Activated CD4-positive, alpha-beta T cell treated with anti-CD3 and anti-CD28 coated beads for 4 hours (primary cell): ENCODE measurements around the gene PDZRN3.

Source experiments
- DNase-seq, 2 donors: peaks; one replicate each; pipeline ENCODE4 v3.0.0-alpha.2; 2020

Gene PDZRN3

DNA sequence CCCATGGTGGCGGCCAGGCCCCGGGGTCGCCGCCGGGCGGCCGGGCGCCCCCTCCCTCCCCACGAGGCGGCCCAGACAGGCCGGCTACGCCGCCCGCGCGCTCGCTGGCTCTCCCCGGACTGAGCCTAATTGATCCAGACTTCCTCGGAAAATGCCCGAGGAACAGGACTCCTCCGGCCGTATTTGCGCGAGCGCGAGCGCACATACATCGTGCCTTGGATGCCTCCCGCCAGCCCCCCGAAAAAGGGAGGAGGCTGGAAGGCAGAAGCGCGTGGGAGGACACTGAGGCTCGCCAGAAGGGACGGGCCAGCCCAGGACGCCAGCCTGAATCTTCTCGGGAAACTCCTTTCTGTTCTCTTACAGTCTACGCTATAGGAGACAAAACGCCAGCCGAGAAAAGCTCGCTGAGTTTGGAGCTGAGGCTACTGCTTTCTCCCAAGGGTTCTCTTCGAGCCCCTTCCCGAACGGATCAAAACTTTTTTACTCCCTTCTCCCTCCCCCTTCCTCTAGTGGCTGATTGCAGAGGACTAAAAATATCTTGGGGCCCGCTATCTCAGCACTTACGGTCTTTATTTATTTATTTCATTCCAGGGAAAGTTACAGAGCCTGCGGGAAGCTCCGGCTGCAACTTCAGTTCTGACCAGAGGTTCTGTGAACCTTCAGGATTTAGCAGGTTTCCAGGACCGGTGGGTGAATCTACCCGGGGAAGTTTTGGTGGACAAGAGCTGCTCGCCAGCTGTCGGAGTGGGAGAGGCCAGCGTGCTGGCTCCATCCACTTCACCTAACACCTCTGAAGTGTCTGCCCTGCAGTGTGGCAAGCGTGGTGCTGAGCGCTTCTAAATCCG, at the start of gene PDZRN3:
PDZRN3 (minus strand) TSS at position 121 of the 845 bp plus-strand sequence.
- DNase-seq: no peak

GRCh38 chr3:73674280-73674679, 49.5 kb upstream of the PDZRN3 start:
- DNase-seq: no peak

GRCh38 chr3:73669260-73669659, 44.5 kb upstream of the PDZRN3 start:
- no peak for DNase-seq

GRCh38 chr3:73668391-73668790, 43.6 kb upstream of the PDZRN3 start:
- DNase-seq: no peak

- no peak for DNase-seq
These were observed 43.1 kb upstream of the PDZRN3 start for GRCh38 chr3:73667889-73668288.

GRCh38 chr3:73665286-73665685, 40.5 kb upstream of the PDZRN3 start:
- DNase-seq: no peak

- no peak for DNase-seq
These were observed 39.6 kb upstream of the PDZRN3 start for GRCh38 chr3:73664389-73664788.

GRCh38 chr3:73663495-73663894, 38.8 kb upstream of the PDZRN3 start:
- DNase-seq: no peak

DNA sequence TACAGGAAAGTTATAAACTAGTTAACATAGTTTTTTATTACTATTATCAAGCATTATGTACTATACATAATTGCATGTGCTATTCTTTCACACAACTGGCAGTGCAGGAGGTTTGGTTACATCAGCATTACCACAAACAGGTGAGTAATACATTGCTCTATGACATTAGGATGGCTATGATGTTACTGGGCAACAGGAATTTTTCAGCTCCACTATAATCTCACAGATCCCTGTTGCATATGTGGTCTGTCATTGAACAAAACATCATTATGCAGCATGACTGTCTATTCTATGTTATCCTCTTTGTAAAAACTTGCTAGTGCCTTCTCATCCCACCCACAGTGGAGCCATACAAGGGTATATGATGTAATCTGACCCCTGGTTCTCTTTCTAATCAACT, 36.5 kb upstream of the PDZRN3 start:
- DNase-seq: no peak

- DNase-seq: no peak
These were observed 33.5 kb upstream of the PDZRN3 start for GRCh38 chr3:73658227-73658626.

- DNase-seq: no peak
These were observed 32.4 kb upstream of the PDZRN3 start for GRCh38 chr3:73657186-73657585.

DNA sequence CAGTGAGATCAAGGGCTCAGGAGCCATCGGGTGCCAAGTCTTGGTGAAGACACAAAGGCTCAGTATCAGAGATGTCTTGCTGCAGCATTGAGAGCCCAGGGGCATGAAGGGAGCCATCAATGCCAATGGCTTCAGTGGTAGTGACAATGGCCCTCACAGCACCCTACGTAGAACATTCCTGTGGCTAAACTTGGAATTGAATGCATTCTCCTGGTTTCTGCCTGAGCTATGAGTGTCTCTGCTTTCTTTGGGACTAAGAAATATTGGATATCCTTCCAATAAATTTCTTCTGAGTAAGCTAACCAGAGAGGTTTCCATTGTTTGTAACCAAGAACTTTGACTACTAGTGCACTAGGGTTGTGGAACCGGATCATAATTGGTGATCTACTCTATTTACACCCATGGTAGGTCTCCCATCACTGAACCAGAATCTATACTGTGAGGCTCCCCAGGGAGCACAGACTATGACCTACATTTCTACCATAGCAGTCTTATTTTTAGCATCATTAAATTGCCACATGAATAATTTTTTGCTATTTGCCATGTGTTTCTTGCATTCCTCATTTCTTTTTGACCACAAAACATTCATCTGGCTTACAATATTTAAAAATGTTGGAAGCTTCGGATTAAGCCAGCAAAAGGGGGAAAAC, 31.6 kb upstream of the PDZRN3 start:
- DNase-seq: no peak

GRCh38 chr3:73655197-73655596, 30.5 kb upstream of the PDZRN3 start:
- no peak for DNase-seq

DNA sequence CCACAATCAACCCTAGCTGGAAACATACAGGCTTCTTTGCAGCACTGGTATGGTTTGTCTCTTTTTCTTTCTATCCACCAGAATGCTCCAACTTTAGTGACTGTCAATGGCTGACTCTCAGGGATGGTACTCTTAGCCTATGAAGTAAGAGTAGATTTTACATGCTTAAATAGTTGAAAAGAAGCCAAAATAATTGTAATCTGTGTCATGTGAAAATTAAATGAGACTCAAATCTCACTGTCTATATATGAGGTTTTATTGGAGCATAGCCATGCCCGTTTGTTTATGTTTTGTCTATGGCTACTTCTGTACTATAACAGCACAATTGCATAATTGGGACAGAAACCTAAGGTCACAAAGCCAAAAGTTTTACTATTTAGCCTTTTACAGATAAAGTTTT, 29.1 kb upstream of the PDZRN3 start:
- no peak for DNase-seq

DNA sequence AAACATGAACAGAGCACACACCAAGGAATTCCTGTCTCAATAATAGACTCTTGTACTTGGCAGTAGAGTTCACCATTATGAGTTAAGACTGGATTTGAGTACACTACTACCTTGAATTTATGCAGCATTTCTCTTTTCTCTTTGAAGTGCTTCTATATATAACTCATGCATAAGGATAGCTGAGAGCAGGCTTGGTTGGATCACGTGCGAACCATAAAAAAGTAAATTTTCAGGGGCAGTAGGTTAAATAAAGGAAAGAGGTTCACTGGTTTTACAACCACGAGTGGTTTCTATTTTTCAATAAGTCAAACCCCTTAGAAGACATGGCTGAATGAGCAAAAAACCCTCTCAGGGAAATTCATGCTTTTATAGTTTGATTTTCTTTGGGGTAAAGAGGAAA, 28.6 kb upstream of the PDZRN3 start:
- DNase-seq: no peak

DNA sequence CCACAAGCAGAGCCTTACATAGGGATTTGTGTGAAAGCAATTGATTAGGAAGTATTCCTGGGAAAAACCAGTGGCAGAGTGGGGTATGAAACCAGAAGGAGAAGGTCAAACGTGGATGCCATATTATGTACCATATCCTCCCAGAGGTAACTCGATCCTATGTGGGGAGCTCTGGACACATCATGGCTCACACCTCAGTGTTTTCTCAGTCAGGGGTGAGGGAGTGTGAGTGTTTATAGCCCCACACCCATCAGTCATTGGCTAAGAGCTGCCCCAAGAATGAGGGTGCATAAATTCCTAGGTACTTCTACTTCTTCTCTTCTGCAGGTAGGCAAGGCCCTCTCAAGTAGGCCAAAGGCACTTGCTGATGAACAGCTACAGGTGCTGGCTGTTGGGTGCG, 28.2 kb upstream of the PDZRN3 start:
- no peak for DNase-seq

- DNase-seq: no peak
These were observed 12.3 kb upstream of the PDZRN3 start for GRCh38 chr3:73637042-73637441.

GRCh38 chr3:73635254-73635653, 10.5 kb upstream of the PDZRN3 start:
- DNase-seq: no peak

GRCh38 chr3:73633916-73634344, 9.2 kb upstream of the PDZRN3 start:
- no peak for DNase-seq

DNA sequence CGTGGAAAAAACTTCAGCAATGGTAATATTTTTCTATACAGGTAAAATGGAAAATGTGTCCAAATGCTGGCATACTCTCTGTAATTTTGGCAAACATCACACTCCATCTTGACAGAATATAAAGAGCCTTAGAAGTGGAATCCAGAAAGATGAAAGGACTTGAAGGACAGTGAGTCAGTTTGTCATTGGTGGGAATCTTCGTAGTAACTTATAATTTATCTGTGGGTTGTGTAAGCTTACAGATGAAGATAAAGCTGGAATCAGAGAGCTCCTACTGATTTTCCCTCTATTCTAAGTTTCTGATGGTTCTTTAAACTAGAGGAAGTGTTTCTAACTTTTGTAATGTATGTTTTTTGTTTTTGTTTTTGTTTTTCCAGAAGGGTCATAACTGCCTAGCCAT, 8.7 kb upstream of the PDZRN3 start:
- no peak for DNase-seq

DNA sequence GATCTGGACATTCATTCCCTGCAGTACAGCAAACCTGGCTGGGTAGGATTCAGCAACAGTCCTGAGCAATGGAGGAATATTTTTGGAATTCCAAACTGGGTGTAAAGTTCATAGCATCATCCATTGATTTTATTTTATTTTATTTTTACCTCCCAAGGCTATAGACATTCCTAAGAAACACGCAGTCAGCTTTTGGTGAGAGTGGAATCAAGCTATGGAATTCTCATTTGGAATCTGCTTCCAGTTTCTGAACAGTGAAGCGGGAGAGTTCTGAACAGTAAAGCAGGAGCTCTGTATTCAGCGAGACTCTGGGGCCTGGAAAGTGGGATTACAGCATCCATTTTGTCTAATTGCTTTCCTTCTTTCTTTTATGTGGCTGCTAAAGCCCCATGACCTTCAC, 1.4 kb upstream of the PDZRN3 start:
- no peak for DNase-seq

DNA sequence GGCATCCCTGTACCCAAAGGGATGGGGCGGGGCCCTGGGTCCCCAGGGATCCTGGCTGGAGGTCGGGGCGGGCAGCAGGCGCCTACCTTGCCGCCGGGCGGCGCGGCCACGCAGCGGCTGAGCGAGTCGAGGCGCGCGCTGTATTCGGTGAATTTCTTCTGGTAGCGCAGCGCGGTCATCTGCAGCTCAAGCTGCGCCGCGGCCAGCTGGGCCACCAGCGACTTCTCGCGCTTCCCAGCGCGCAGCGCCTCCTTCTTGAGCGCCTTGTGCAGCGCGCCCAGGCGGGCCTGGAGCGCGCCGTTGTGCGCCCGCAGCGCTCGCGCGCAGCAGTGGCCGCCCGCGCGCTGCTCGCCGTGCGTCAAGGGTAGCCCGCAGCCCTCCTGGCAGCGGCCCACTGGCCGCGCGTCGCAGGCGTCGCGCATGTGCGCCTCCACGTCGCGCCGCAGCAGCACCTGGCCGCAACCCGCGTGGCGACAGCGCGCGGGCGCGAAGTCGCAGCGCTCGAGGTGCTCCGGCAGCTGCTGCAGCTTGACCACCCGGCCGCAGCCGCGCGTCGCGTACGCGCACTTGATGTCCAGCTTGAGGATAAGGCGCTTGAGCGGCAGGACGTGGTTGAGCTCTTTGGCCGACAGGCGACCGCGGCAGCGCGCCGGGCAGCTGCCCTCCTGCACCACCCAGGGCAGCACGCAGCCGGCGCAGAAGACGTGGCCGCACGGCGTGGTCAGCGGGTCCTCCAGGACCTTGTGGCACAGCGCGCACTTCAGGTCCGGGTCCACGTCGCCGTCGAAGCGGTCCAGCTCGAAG, 522 bp downstream of the PDZRN3 start:
- no peak for DNase-seq

DNA sequence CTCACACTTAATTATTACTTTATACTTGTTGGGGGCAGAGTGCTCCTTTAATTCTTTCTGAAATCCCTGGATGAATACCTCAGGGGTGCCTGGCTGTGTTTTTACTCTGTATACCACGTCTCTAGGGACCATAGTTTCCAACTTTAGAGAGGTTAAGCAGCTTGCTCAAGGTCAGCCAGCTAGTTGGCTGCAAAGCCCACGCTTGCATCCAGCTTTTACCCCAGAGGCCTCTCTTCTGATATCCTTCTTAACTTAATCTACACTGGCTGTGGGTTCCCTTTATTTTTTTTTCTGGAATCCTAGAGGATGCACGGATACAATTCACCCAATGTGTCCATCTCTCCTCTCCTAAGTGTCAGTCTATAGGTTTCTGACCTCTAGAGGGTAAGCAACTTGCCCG, 1.4 kb downstream of the PDZRN3 start:
- no peak for DNase-seq
